ENCODE results near the gene PLD1. TPM values are rescaled to one million over a fixed set of nuclear protein-coding genes. Genes with fewer than 3 reads are reported as not detected.

PLD1 gene
- total and polyA plus RNA-seq, 2 of the 8 experiments (the other 6 are each of a cell fraction or from before 2014, with no cell fraction given): 1.2 to 2.6 TPM

GRCh38 chr3:171850960-171851659, 40.8 kb upstream of the PLD1 start:
- H4K20me1 ChIP-seq (replicated peaks in 1 of 2; ENCODE audit: control insufficient read depth in 1 of 2, insufficient read depth in 2 of 2, low read length in 2 of 2): no peaks in the 10 kb centered on the region
- ChIA-PET CTCF (ENCODE audit: partially characterized antibody) (interaction anchor here (1.1 to 1.4 kb wide), 3 partner anchors 10 to 237 kb away, joined by 3 to 5 read pairs (median 3); no protein-coding TSS in a partner anchor), POLR2A (ENCODE audit: partially characterized antibody) (no interaction called here)
- DNase-seq (ENCODE audit: low read depth in 1 of 2, low spot score in 2 of 2) (no peak), FAIRE-seq (no peak)
- H2BK12ac ChIP-seq (ENCODE audit: low read depth, low read length): no peak overlapping the region
- no peak overlapping the region for H4K5ac ChIP-seq (ENCODE audit: insufficient read length, low read depth, low read length)
- TF ChIP-seq SRF (IDR thresholded peaks at IDR 0.05; ENCODE audit: low read depth, low read length): no peak
- no peak overlapping the region for H3K56ac ChIP-seq (replicated peaks; ENCODE audit: insufficient read length, low read depth, low read length)
- no peaks in the 10 kb centered on the region; a peak in 1 of 7 replicates for H3K4me1 ChIP-seq (replicated peaks in 1 of 4; ENCODE audit: control insufficient read depth in 3 of 4, insufficient read depth in 4 of 4, low read length in 3 of 4)
- H2BK20ac ChIP-seq (ENCODE audit: low read length): no peak overlapping the region
- no peak overlapping the region for H3K4me2 ChIP-seq (ENCODE audit: insufficient read depth in 1 of 2, low read depth in 2 of 2, low read length in 2 of 2)
- H3K9ac ChIP-seq (replicated peaks in 1 of 4; ENCODE audit: extremely low read depth in 1 of 4, low read depth in 3 of 4, low read length in 3 of 4): no peak overlapping the region
- H3K36me3 ChIP-seq (ENCODE audit: control insufficient read depth in 2 of 4, insufficient read depth in 4 of 4, low read length in 3 of 4): peaks cover 0 to under 1% (median 0%) of the 10 kb centered on the region in 4 experiments; a peak in 2 of 8 replicates
- H3K79me2 ChIP-seq (ENCODE audit: control insufficient read depth in 1 of 2, insufficient read depth in 2 of 2, low read length in 2 of 2): no peaks in the 10 kb centered on the region
- no peaks in the 10 kb centered on the region for H3K23me2 ChIP-seq (ENCODE audit: low read depth, low read length)
- no peaks in the 10 kb centered on the region for H3K79me1 ChIP-seq (ENCODE audit: low read depth, low read length)
- H3K4me3 ChIP-seq (ENCODE audit: extremely low read depth in 1 of 4, insufficient read depth in 2 of 4, low read depth in 3 of 4, low read length in 4 of 4): no peak overlapping the region
- no peak overlapping the region for H2BK5ac ChIP-seq (ENCODE audit: low read depth, low read length)
- H3K27me3 ChIP-seq (replicated peaks in 1 of 4; ENCODE audit: control insufficient read depth in 3 of 4, extremely low read depth in 1 of 4, insufficient read depth in 3 of 4, low read length in 3 of 4): no peaks in the 10 kb centered on the region
- H3K4ac ChIP-seq (replicated peaks; ENCODE audit: insufficient read length, low read depth, low read length): no peak overlapping the region
- no peak overlapping the region for H3K23ac ChIP-seq (ENCODE audit: insufficient read length)
- 85% methylated on average over 6 of the region's 6 CpGs; no CpG with 5 or more reads in 1 of the 2 experiments for WGBS, 2 experiments (ENCODE audit: extremely low coverage in 1 of 2, insufficient coverage in 1 of 2, insufficient read length in 1 of 2, insufficient replicate concordance in 2 of 2, low coverage in 1 of 2, low lambda C conversion rate in 2 of 2, missing lambda C conversion rate in 1 of 2)
- peaks cover 19 to 25% of the 10 kb centered on the region in 2 experiments for H3K9me3 ChIP-seq (ENCODE audit: insufficient read depth in 2 of 2, low read depth in 1 of 2, low read length in 1 of 2)
- H3K27ac ChIP-seq (ENCODE audit: low read depth, low read length): no peak overlapping the region
- H2BK120ac ChIP-seq (replicated peaks; ENCODE audit: low read depth, low read length): no peak overlapping the region
- H4K8ac ChIP-seq (ENCODE audit: extremely low read depth, insufficient read depth, low read length): no peak overlapping the region
- H2AFZ ChIP-seq (ENCODE audit: low read length): no peak overlapping the region
- no peak overlapping the region for H4K91ac ChIP-seq (replicated peaks; ENCODE audit: insufficient read length, low read length)
- H2BK15ac ChIP-seq (ENCODE audit: low read length): no peak overlapping the region
- no peak overlapping the region for H3K14ac ChIP-seq (ENCODE audit: insufficient read length)
- no peak overlapping the region for H2AK5ac ChIP-seq (ENCODE audit: low read depth, low read length)
- no peak overlapping the region for H3K18ac ChIP-seq (ENCODE audit: extremely low read depth, low read length)

Data from H1 (cell line).